ENCODE data around the gene EML4.
"Not testable (repeated sequence)": the region's sequence is repeated elsewhere in the genome, so short reads cannot be mapped to it uniquely, and the experiment has no call there.

EML4 gene

GRCh38 chr2:42261518-42262195 is 92.5 kb downstream of the EML4 start:
- no peak for DNase-seq (ENCODE audit: low spot score)

GRCh38 chr2:42266236-42266635 is 97.1 kb downstream of the EML4 start:
- DNase-seq (ENCODE audit: low spot score): no peak

- DNase-seq (ENCODE audit: low spot score): no peak
These were observed 98.4 kb downstream of the EML4 start for GRCh38 chr2:42267530-42267929.

- DNase-seq (ENCODE audit: low spot score): no peak
These were observed 99.5 kb downstream of the EML4 start for GRCh38 chr2:42268528-42269151.

GRCh38 chr2:42270757-42271156 is 101.6 kb downstream of the EML4 start:
- DNase-seq (ENCODE audit: low spot score): no peak

GRCh38 chr2:42271246-42271645 is 102.1 kb downstream of the EML4 start:
- DNase-seq (ENCODE audit: low spot score): not testable (repeated sequence)

- DNase-seq (ENCODE audit: low spot score): no peak
These were observed 105.7 kb downstream of the EML4 start for GRCh38 chr2:42274863-42275262.

GRCh38 chr2:42281416-42282081 is 112.4 kb downstream of the EML4 start:
- DNase-seq (ENCODE audit: low spot score): no peak

- DNase-seq (ENCODE audit: low spot score): no peak
These were observed 114.9 kb downstream of the EML4 start for GRCh38 chr2:42284019-42284418.

GRCh38 chr2:42286268-42286946 is 117.3 kb downstream of the EML4 start:
- DNase-seq (ENCODE audit: low spot score): no peak

GRCh38 chr2:42288811-42289210 is 119.7 kb downstream of the EML4 start:
- DNase-seq (ENCODE audit: low spot score): no peak

GRCh38 chr2:42289222-42289621 is 120.1 kb downstream of the EML4 start:
- DNase-seq (ENCODE audit: low spot score): no peak

- DNase-seq (ENCODE audit: low spot score): no peak
These were observed 120.9 kb downstream of the EML4 start for GRCh38 chr2:42290005-42290404.

GRCh38 chr2:42293019-42293418 is 123.9 kb downstream of the EML4 start:
- DNase-seq (ENCODE audit: low spot score): no peak

GRCh38 chr2:42296226-42296625 is 127.1 kb downstream of the EML4 start:
- no peak for DNase-seq (ENCODE audit: low spot score)

- DNase-seq (ENCODE audit: low spot score): no peak
These were observed 128.3 kb downstream of the EML4 start for GRCh38 chr2:42297322-42297936.

- DNase-seq (ENCODE audit: low spot score): no peak
These were observed 129.0 kb downstream of the EML4 start for GRCh38 chr2:42298132-42298531.

GRCh38 chr2:42298996-42299754 is 130.0 kb downstream of the EML4 start:
- DNase-seq (ENCODE audit: low spot score): no peak

- DNase-seq (ENCODE audit: low spot score): no peak
These were observed 131.4 kb downstream of the EML4 start for GRCh38 chr2:42300527-42300926.

- no peak for DNase-seq (ENCODE audit: low spot score)
These were observed 134.1 kb downstream of the EML4 start for GRCh38 chr2:42303252-42303651.

- DNase-seq (ENCODE audit: low spot score): no peak
These were observed 135.0 kb downstream of the EML4 start for GRCh38 chr2:42304059-42304713.

All from hematopoietic multipotent progenitor cell treated with erythropoietin and hydrocortisone succinate and interleukin-3 and kit ligand, for 15 days (in vitro differentiated cells).